Transverse colon (tissue), 4 donors: ENCODE data around the gene ABCA4. TPM values are rescaled to one million over a fixed set of nuclear protein-coding genes. Genes with fewer than 3 reads are reported as not detected.

Experiments used
- DNase-seq: peaks from one replicate; pipeline ENCODE4 v3.0.0-alpha.2; 2019
- H3K27ac ChIP-seq, 4 donors: fragments of 200-600 bp; sonication (generic); 2 replicates each; pipeline ENCODE4 v1.5.1; 2016 to 2018; ENCODE audit warnings: inconsistent platforms in 4 of 4
- H3K27me3 ChIP-seq: fragments of 200-600 bp; sonication (generic); 2 replicates; pipeline ENCODE4 v1.5.1; 2017; ENCODE audit warnings: inconsistent platforms
- H3K36me3 ChIP-seq, 4 donors: fragments of 200-600 bp; sonication (generic); 2 replicates each; pipeline ENCODE4 v1.5.1; 2017 to 2019; ENCODE audit warnings: inconsistent platforms in 4 of 4
- H3K4me1 ChIP-seq, 4 donors: fragments of 200-600 bp; sonication (generic); 2 replicates each; pipeline ENCODE4 v1.5.1; 2017 to 2020; ENCODE audit warnings: inconsistent platforms in 4 of 4
- H3K4me3 ChIP-seq, 4 donors: fragments of 200-600 bp; sonication (generic); 1 replicate in 1 of 4; 2 replicates in 3 of 4; pipeline versions ENCODE4 v1.5.1 to v1.6.1; 2017 to 2019; ENCODE audit warnings: inconsistent platforms in 4 of 4
- H3K9me3 ChIP-seq, 2 donors: fragments of 200-600 bp; sonication (generic); 2 replicates each; pipeline ENCODE4 v1.5.1; 2017 to 2019; ENCODE audit warnings: inconsistent platforms in 2 of 2
- CTCF ChIP-seq, 5 experiments: fragments of 200-600 bp in 3 of 5; fragments of 450-650 bp in 2 of 5; sonication (generic) in 3 of 5; IDR thresholded peaks; 1 replicate in 2 of 5; 2 replicates in 3 of 5; pipeline ENCODE4 v1.5.1; 2016 to 2017; ENCODE audit warnings: antibody characterized with exemption in 5 of 5, inconsistent platforms in 3 of 5, mild to moderate bottlenecking in 2 of 5, moderate library complexity in 1 of 5
- EP300 ChIP-seq: sonication (generic); formaldehyde crosslinking; IDR thresholded peaks from one replicate; pipeline ENCODE4 v1.6.1; 2017; ENCODE audit warnings: antibody characterized with exemption, low read depth
- POLR2A ChIP-seq: fragments of 450-650 bp; IDR thresholded peaks from one replicate; pipeline ENCODE4 v1.6.1; 2016; ENCODE audit warnings: antibody characterized with exemption, mild to moderate bottlenecking, moderate library complexity
- POLR2AphosphoS5 ChIP-seq, 3 donors: sonication (generic); formaldehyde crosslinking; IDR thresholded peaks; one replicate each; pipeline ENCODE4 v1.6.1; 2016; ENCODE audit warnings: antibody characterized with exemption in 3 of 3
- WGBS, 2 donors: methylation state at CpG; one replicate each; pipeline ENCODE4 v1.1.5; 2018; ENCODE audit warnings: low coverage in 1 of 2; 5-methylcytosine and 5-hydroxymethylcytosine counted together
- in situ Hi-C, 4 donors: fragments of 200-750 bp; cut with MboI; loops; one replicate each; pipeline versions ENCODE4 v1.15.0 to v1.15.1; 2017; ENCODE audit warnings: low sequenced_read_pairs in 3 of 4, low pct_ligation_motif_present in 1 of 4, low pct_unique_long_range_greater_than_20kb in 1 of 4
- intact Hi-C: fragments of 100-400 bp; cut with DNase I; formaldehyde crosslinking; loops from one replicate; pipeline ENCODE4 v1.15.1; 2023; ENCODE audit warnings: low total_unique reads
- total RNA-seq, 4 donors: library from RNA; depleted of rRNA; stranded (reverse); fragments of >200 nt; gene quantifications; one replicate each; pipeline ENCODE4 v1.1.0, GENCODE V29; 2016

Gene ABCA4
- total RNA-seq, 4 donors from 2014 or later: 0.16 to 0.55 TPM; not detected in 2

- in situ Hi-C loops: loop anchor here in 3 of 4 donors (10.0 to 25.0 kb wide), 6 partner anchors 188 to 763 kb away; partner anchors contain the start of genes SLC44A3 (in 2 of the 3) and ARHGAP29 (in 1 of the 3)
- Histone ChIP-seq H3K27me3 (no peaks in the 10 kb centered on the region), H3K36me3 (no peaks in the 10 kb centered on the region), H3K4me1 (no peaks in the 10 kb centered on the region), H3K9me3 (no peaks in the 10 kb centered on the region), H3K27ac (no peak overlapping the region), H3K4me3 (no peak overlapping the region)
- no peak for TF ChIP-seq POLR2AphosphoS5 (IDR thresholded peaks at IDR 0.05)
- no peak for TF ChIP-seq CTCF (IDR thresholded peaks at IDR 0.05)
- no peak for TF ChIP-seq EP300
- no peak for TF ChIP-seq POLR2A
- 68 to 70% methylated on average over 2 to 3 of the region's 3 CpGs for WGBS, 2 donors
- intact Hi-C loops: loop anchor here (10.0 kb wide), 1 partner anchor 195 kb away; no protein-coding TSS in a partner anchor
- DNase-seq: no peak
These were observed 71.2 kb downstream of the ABCA4 start for GRCh38 chr1:94049791-94050190.

GRCh38 chr1:94048413-94049164, 72.4 kb downstream of the ABCA4 start:
- H3K4me3 ChIP-seq: no peak overlapping the region
- no peak for DNase-seq
- in situ Hi-C loops (loop anchor here in 1 of 4 donors (25.0 kb wide), 1 partner anchor 414 kb away; no protein-coding TSS in a partner anchor), intact Hi-C loops (loop anchor here (10.0 kb wide), 1 partner anchor 196 kb away; no protein-coding TSS in a partner anchor)
- WGBS, 2 donors: 75 to 83% methylated on average over 9 to 11 of the region's 11 CpGs
- no peaks in the 10 kb centered on the region for H3K27me3 ChIP-seq
- no peaks in the 10 kb centered on the region for H3K36me3 ChIP-seq
- H3K9me3 ChIP-seq: no peaks in the 10 kb centered on the region
- peaks cover 0 to 5% (median 4%) of the 10 kb centered on the region in 4 donors for H3K4me1 ChIP-seq
- H3K27ac ChIP-seq: peak overlapping the region in 2 of 4 donors; percentile 14 to 16
- TF ChIP-seq POLR2AphosphoS5 (IDR thresholded peaks at IDR 0.05) (no peak), POLR2A (no peak), EP300 (no peak), CTCF (IDR thresholded peaks at IDR 0.05) (no peak)

- Histone ChIP-seq H3K27me3 (no peaks in the 10 kb centered on the region), H3K27ac (peak overlapping the region; percentile 14 to 46 (median 30)), H3K9me3 (no peaks in the 10 kb centered on the region), H3K4me1 (peaks cover 0 to 5% (median 4%) of the 10 kb centered on the region in 4 donors), H3K4me3 (no peak overlapping the region), H3K36me3 (no peaks in the 10 kb centered on the region)
- 80 to 90% methylated on average over 2 of the region's 2 CpGs for WGBS, 2 donors
- TF ChIP-seq POLR2A: no peak
- TF ChIP-seq EP300: no peak
- no peak for TF ChIP-seq POLR2AphosphoS5 (IDR thresholded peaks at IDR 0.05)
- DNase-seq: no peak
- intact Hi-C loops (loop anchor here (10.0 kb wide), 1 partner anchor 197 kb away; no protein-coding TSS in a partner anchor), in situ Hi-C loops (loop anchor here in 1 of 4 donors (25.0 kb wide), 1 partner anchor 414 kb away; no protein-coding TSS in a partner anchor)
These were observed 73.0 kb downstream of the ABCA4 start for GRCh38 chr1:94047949-94048348.

GRCh38 chr1:94045465-94046056, 75.4 kb downstream of the ABCA4 start:
- H3K4me3 ChIP-seq: no peak overlapping the region
- intact Hi-C loops: loop anchor here (10.0 kb wide), 1 partner anchor 199 kb away; no protein-coding TSS in a partner anchor

More at GRCh38 chr1:94045465-94046056, 75.4 kb downstream of the ABCA4 start:
- Histone ChIP-seq H3K4me1 (peaks cover 0 to 5% (median 4%) of the 10 kb centered on the region in 4 donors), H3K27ac (peak overlapping the region in 3 of 4 donors; percentile 15 to 61 (median 40)), H3K27me3 (no peaks in the 10 kb centered on the region), H3K9me3 (no peaks in the 10 kb centered on the region), H3K36me3 (no peaks in the 10 kb centered on the region)
- in situ Hi-C loops: loop anchor here in 1 of 4 donors (25.0 kb wide), 1 partner anchor 417 kb away; no protein-coding TSS in a partner anchor
- WGBS, 2 donors: 31% methylated on average over 22 of the region's 22 CpGs; no CpG with 5 or more reads in 1 of the 2 donors
- DNase-seq: peak; percentile 71
- no peak for TF ChIP-seq POLR2A
- TF ChIP-seq POLR2AphosphoS5 (IDR thresholded peaks at IDR 0.05): peak in 1 of 3 donors; percentile 42
- peak; percentile 52 to 73 (median 62) for TF ChIP-seq CTCF (IDR thresholded peaks at IDR 0.05)
- no peak for TF ChIP-seq EP300
